GM19238 (cell line): ENCODE data around the gene DOCK9.
"Not testable (repeated sequence)": the region's sequence is repeated elsewhere in the genome, so short reads cannot be mapped to it uniquely, and the experiment has no call there.

Source experiments
- DNase-seq: peaks from one replicate; pipeline ENCODE4 v3.0.0; 2011; ENCODE audit warnings: low spot score; ENCODE audit not compliant: insufficient read length

The DOCK9 gene

GRCh38 chr13:98775844-98776598, 201.8 kb downstream of the DOCK9 start:
- no peak for DNase-seq

DNA sequence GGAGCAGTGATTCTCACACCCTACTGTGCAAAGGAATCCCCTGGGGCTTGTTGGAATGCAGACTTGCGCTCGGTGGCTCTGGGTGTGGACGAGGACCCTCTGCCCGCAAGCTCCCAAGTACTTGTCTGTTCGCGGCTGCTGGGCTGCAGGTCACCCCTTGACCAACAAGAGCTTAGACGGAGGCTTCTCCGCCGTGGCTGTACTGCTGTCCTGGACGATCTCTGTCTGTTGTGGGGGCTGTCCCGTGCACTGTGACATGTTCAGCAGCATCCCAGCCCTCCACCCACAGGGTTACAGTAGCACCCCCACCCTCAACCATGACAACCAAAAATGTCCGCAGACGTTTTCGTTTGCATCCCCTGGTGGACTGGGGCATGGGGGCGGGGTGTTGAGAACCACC, 202.5 kb downstream of the DOCK9 start:
- DNase-seq: no peak

- no peak for DNase-seq
Observed at GRCh38 chr13:98774776-98775175, 203.1 kb downstream of the DOCK9 start.

GRCh38 chr13:98773921-98774320, 203.9 kb downstream of the DOCK9 start:
- no peak for DNase-seq

- no peak for DNase-seq
Observed at GRCh38 chr13:98772794-98773452, 204.9 kb downstream of the DOCK9 start.

DNA sequence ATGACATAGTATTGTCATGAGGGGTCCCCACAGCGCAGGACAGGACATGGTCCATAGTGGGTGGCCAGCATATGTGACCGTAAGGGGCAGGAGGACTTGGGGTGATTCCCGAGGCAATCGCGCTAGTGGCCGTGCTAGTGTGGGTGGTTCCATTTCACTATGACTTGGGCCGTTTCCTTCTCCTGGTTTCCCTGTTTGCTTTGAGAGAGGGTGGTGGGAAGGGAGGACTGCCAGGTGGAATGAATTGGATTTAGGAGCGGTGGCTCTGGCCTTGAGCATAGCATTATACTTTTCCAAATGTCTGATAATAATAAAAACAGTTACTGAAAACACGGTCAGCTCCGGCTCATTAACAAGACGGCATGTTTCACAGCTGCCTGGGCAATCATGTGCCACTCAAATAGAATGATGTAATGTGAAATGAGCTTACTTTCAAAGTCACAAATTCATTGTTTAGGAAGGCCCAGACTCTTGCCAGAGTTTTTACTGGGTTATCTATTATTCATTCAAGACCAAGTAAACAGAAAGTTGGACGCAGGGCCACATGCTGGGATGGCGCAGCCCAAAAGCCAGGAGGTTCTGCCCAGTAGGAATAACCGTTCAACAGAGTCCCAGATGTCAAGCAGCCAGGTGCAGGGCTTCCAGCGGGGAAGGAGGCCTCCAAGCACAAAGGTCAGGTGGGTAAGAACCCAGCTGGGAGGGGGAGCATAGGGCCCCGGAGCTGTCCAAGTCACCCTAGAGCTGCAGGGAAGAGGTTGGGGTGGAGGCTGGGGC, 205.8 kb downstream of the DOCK9 start:
- DNase-seq: no peak

- no peak for DNase-seq
Observed at GRCh38 chr13:98769736-98770135, 208.1 kb downstream of the DOCK9 start.

- no peak for DNase-seq
Observed at GRCh38 chr13:98768522-98768921, 209.3 kb downstream of the DOCK9 start.

GRCh38 chr13:98766697-98767096, 211.2 kb downstream of the DOCK9 start:
- DNase-seq: no peak

DNA sequence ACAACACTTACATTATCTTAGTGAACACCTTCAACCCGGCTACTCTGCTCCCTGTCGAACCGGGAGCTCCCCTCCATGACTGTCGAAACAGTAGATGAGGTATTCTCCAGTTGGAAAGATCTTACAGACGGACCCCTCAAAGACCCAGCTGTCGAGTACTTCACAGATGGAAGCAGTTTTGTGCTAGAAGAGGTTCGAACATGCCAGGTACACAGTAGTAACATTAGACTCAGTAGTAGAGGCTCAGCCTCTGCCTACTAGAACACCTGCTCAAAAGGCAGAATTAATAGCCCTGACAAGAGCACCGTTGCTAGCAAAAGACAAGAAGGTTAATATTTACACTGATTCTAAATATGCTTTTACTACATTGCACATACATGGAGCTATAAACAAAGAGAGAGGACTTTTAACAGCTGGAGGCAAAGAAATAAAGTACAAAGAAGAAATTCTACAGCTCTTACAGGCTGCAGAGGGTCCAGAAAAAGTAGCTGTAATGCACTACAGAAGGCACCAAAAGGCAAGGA, 211.8 kb downstream of the DOCK9 start:
- DNase-seq: no peak

GRCh38 chr13:98761986-98762616, 215.8 kb downstream of the DOCK9 start:
- DNase-seq: no peak

- DNase-seq: no peak
Observed at GRCh38 chr13:98761126-98761985, 216.5 kb downstream of the DOCK9 start.

DNA sequence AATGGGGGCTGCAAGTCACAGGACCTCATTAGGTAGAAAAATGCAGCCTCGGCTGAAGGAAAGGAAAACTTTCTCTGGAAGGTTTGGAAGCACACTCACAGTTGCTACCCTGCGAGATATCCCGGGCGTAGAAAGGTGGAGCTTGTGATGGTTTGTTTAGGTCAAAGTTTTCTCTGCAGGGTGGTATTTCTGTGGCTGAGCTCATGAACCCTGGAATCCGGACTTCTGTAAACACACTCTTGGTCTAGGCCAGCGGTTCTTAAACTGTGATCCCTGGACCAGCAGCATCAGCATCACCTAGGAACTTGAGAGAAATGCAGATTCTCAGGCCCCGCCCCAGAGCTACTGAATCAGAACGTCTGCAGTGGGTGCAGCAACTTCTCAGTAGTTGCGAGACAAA, 222.1 kb downstream of the DOCK9 start:
- DNase-seq: no peak

GRCh38 chr13:98755116-98755515, 222.7 kb downstream of the DOCK9 start:
- no peak for DNase-seq

- DNase-seq: not testable (repeated sequence)
Observed at GRCh38 chr13:98754468-98754867, 223.4 kb downstream of the DOCK9 start.

DNA sequence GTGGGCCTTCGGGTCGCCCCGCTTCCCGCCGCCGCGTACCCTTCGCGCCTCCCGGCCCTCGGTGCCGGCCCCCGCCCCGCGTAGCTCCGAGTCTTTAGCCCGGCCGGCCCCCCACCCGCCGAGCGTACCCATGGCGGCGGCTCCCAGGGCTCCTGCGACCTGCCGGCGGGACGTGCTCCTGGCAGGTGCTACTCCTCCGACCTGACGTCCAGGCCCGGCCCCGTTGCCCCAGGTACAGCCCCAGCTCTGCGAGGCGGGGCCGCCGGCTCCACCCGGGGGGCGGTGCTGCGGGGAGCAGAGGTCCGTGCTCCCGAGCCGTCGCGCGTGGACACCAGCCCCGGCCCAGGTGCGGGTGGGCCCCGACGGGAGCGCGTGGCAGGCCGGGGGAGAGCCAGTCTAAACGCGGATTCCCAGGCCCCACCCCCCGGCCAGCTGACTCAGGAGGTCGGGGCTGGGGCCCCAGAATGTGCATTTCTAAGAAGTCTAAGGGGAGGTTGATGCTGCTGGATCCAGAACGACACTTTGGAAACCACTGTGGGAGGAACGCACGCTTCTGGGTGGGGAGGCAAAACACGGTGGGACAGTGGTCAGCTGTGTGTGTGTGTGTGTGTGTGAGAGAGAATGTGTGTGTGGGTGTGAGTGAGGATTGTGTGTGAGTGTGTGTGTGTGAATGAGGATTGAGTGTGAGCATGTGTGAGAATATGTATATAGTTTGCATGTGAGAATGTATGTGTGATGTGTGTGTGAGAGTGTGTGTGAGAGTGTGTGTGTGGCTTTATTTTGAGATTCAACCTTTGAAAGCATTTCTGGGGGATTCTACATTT, 225.2 kb downstream of the DOCK9 start, which contains the start of gene SLC15A1:
Gene SLC15A1 (minus strand): TSS at position 206 of the 824 bp plus-strand sequence. CDS start 74 bp downstream, at position 132.
- DNase-seq: no peak

GRCh38 chr13:98751861-98752466, 225.9 kb downstream of the DOCK9 start:
- DNase-seq: no peak

- no peak for DNase-seq
Observed at GRCh38 chr13:98751367-98751782, 226.5 kb downstream of the DOCK9 start.

DNA sequence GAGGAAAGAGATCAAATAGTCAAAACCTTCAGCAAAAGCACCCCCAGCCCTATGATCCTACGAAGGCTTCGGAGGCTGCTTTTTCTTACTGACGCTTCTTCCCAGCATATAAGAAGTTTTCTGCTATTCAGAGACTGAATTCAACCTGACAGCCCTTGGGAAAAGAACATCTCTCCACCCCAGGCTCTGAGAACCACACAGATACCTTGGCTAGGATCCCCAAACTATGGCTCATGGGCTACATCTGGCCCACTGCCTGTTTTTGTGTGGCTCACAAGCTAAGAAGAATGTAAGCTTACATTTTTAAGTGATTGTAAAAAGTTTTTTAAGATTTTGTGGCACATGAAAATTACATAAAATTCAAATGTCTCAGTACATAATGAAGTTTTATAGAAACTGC, 228.4 kb downstream of the DOCK9 start:
- no peak for DNase-seq
